DMS153 (cell line): Measurements from ENCODE around the gene SPSB2.
A peak's percentile ranks its signal among the peaks of the same experiment; 100 is the strongest.
"Not testable (repeated sequence)": the region's sequence is repeated elsewhere in the genome, so short reads cannot be mapped to it uniquely, and the experiment has no call there.

Experiments used
- DNase-seq: peaks from one replicate; lab custom pipeline; 2025; lab: John Stamatoyannopoulos, UW

The SPSB2 gene

GRCh38 chr12:6870304-6870703 lies 2.8 kb downstream of the SPSB2 start:
- DNase-seq: not testable (repeated sequence)

- DNase-seq: peak; percentile 52
These were observed 3.8 kb downstream of the SPSB2 start for GRCh38 chr12:6869049-6870021.

GRCh38 chr12:6868211-6869048 lies 4.7 kb downstream of the SPSB2 start:
- no peak for DNase-seq

DNA sequence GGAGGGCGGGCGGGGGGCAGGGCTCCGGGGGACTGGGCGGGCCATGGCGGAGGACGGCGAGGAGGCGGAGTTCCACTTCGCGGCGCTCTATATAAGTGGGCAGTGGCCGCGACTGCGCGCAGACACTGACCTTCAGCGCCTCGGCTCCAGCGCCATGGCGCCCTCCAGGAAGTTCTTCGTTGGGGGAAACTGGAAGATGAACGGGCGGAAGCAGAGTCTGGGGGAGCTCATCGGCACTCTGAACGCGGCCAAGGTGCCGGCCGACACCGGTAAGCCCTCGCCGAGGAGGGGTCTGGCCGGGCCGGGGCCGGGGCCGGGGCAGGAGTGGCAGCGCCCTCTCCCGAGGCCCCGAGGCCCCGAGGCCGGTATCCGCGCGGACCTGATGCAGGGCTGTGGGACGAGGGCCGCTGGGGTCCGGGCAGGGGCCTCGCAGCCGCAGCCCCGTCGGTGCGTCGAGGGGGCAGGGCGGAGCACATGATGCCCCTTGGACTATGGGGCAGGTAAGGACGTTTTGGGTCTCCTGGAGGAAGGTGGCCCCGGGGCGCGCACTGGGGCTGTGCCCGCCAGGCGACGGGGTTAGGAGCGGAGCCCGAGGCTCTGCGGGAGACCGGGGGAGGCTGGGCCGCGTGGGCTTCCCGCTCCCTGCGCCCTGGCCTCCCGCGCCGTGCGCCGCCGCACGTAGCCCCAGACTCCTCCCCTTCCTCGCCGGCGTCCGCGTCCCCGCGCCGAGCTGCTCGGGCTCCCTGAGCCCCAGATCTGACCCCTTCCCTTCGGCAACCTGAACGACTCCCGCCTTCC lies 5.5 kb downstream of the SPSB2 start, which contains the start of gene TPI1:
Gene TPI1 (plus strand): TSS at position 119 of the 798 bp plus-strand sequence. CDS start 36 bp downstream, at position 155.
- DNase-seq: peak; percentile 27

DNA sequence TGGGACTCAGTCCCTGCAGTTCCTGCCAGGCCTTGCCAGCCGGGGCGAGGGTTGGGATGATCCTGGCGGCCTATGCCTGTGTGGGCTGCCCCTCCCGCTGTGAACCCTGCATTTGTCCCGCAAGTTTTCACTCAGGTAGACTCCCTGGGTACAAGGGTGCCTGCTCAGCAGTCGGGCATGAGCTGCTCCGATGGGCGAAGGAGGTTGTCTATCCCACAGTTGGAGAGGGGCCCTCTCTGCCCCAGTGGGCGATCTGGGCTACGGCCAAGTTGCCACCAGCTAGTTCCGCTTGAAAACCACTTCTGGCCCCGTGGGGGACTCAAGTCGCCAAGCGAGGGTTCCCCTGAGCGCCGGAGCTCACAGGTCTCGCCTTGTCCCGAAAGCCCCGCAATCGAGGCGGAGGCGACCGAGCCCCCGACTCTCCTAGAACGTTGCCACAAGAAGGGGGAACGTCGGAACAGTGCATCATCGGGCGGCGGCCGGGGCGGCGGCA lies 6.1 kb downstream of the SPSB2 start:
- DNase-seq: no peak

DNA sequence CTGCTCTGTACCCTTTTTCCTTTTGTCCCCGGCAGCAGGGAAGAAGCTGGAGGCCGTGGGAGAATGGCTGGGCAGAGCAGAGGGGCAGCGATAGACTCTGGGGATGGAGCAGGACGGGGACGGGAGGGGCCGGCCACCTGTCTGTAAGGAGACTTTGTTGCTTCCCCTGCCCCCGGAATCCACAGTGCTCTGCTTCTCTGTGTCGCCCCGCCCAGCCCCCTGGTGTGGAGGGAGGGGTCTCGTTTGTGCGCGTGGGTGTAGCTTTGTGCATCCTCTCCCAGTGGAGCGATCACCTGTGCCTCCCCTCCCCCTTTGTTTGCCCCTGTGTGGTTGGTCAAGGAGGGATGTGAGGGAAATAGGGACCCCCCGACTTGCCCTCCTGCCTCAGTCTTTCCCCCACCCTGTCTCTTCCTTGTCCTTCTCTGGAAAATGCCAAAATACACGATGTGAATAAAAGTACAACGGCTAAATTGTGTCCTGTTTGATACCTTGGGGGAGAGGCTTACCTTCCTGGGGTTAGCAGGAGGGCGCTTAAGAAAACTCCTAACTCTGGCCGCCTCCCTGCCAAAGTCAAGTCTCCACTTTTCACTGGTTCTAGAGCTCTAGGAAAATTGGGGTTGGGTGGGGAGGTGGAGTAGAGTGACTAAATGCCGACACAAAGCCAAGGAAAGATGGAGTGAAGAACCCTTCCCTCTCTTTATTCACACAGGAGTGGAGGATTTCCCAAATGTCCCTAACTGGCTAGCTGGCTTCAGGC lies 6.8 kb downstream of the SPSB2 start:
- DNase-seq: no peak

DNA sequence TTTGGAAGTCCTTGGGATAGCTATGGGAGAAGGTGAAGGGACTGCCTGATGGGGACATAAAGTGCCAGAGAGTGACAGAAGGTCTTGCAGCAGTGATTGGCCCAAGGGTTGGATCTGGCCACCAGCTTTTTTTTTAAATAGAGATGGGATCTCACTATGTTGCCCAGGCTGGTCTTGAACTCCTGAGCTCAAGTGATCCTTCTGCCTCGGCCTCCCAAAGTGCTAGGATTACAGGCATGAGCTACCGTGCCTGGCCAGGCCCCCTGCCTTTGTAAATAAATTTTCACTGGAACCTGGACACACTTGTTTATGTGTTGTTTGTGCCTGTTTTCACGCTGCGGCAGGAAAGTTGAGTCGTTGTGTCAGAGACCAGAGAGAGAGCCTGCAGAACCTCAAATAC lies 7.8 kb downstream of the SPSB2 start:
- DNase-seq: not testable (repeated sequence)

GRCh38 chr12:6863586-6864321 lies 9.3 kb downstream of the SPSB2 start:
- DNase-seq: no peak

- DNase-seq: no peak
These were observed 10.1 kb downstream of the SPSB2 start for GRCh38 chr12:6863033-6863432.

GRCh38 chr12:6861391-6861790 lies 11.7 kb downstream of the SPSB2 start:
- no peak for DNase-seq

DNA sequence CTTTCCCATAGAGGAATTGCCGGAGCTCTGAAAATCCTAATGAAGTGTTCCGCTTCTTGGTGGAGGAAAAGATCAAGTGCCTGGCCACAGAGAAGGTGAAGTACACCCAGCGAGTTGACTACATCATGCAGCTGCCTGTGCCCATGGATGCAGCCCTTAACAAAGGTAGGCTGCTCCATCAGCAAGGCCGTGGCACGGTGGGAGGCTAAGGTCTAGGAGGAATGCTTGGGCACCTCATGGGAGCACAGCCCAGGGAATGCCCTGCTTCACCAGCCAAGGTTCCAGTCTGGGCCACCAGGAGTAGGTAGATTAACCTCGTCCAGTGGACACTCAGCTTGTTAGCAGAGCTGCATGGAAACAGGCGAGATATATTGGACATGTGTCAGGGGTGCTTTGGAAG lies 12.2 kb downstream of the SPSB2 start:
- DNase-seq: no peak

DNA sequence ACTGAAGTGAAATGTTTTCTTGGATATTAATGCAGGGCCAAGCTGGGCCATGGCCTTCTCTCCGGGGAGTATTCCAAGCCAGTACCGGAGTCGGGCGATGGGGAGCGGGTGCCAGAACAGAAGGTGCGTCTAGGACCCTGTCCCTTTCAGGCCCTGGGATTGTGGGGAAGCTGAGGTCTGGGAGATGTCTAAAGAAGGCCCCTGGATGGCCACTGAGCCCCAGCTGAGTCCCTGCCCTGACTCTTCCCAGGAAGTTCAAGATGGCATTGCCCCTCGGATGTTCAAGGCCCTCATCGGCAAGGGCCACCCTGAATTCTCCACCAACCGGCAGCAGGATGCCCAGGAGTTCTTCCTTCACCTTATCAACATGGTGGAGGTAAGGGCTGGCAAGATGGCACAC lies 13.0 kb downstream of the SPSB2 start:
- no peak for DNase-seq

DNA sequence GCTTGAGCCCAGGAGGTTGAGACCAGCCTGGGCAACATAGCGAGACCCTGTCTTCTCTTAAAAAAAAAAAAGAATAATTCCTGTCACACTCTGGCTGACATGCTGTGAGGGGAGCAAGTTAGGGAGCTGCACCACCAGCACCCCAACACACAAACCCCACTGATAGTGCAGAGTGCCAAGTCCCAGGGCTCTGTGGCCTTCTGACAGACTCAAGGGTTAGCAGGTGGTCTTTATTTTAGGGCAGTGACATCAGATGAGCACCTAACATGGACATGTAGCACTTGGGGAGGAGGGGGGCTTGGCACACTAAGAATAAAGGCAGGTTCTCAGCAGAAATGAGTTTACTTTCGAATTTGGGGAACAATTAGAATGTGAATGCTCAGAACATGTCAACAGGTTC lies 14.3 kb downstream of the SPSB2 start:
- no peak for DNase-seq

DNA sequence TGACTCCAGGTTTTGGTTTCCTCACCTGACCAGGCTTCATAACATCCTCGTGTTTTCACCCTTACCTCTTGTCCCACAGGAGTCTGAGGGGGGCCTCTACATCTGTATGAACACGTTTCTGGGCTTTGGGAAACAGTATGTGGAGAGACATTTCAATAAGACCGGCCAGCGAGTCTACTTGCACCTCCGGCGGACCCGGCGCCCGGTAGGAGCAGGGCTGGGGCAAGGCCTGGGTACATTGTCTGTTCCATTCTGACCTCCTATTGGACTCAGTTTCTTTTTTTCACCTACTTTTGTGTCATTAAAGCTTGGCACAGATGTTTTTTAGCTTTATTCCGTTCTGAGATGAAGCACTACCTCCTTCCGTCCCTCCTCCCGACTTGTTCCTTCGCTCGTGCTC lies 17.8 kb downstream of the SPSB2 start:
- DNase-seq: no peak

GRCh38 chr12:6854036-6854435 lies 19.1 kb downstream of the SPSB2 start:
- no peak for DNase-seq

GRCh38 chr12:6853626-6854025 lies 19.5 kb downstream of the SPSB2 start:
- no peak for DNase-seq

- no peak for DNase-seq
These were observed 20.3 kb downstream of the SPSB2 start for GRCh38 chr12:6852651-6853354.

- DNase-seq: peak; percentile 99
These were observed 21.0 kb downstream of the SPSB2 start, which contains the start of gene USP5 for GRCh38 chr12:6851921-6852650. Gene USP5 (plus strand): TSS chr12:6852150. CDS start chr12:6852180, 30 bp downstream.
